Common myeloid progenitor, CD34-positive (primary cell): ENCODE data around the gene TCP11.

Source experiments
- CTCF ChIA-PET: fragments of 350-600 bp; sonication (Branson Sonifier 250); formaldehyde crosslinking; loops from one replicate; lab custom pipeline; 2021; ENCODE audit warnings: antibody characterized with exemption; lab: Charles Lee
- POLR2A ChIA-PET: fragments of 350-600 bp; sonication (Branson Sonifier 250); formaldehyde crosslinking; loops from one replicate; lab custom pipeline; 2021; ENCODE audit warnings: antibody characterized with exemption; lab: Charles Lee
- DNase-seq, 3 donors: peaks; one replicate each; pipeline versions ENCODE4 v3.0.0 to v3.0.0-alpha.2; 2013
- H3K27ac ChIP-seq, 2 experiments: 1 replicate in 1 of 2; 2 replicates in 1 of 2; pipeline ENCODE4 v1.7.0; 2013; ENCODE audit warnings: inconsistent platforms in 2 of 2, low read length in 2 of 2, mild to moderate bottlenecking in 2 of 2, low read depth in 1 of 2, moderate library complexity in 1 of 2; ENCODE audit not compliant: severe bottlenecking in 2 of 2, insufficient read depth in 1 of 2, poor library complexity in 1 of 2
- H3K27me3 ChIP-seq, 5 experiments: replicated peaks in 2 of 5; 1 replicate in 3 of 5; 2 replicates in 2 of 5; pipeline versions ENCODE4 v1.6.1 to v1.7.0; 2013; ENCODE audit warnings: low read length in 4 of 5, mild to moderate bottlenecking in 2 of 5, moderate library complexity in 2 of 5, inconsistent platforms in 1 of 5; ENCODE audit not compliant: insufficient read depth in 5 of 5, control insufficient read depth in 4 of 5
- H3K36me3 ChIP-seq, 4 experiments: 1 replicate in 2 of 4; 2 replicates in 2 of 4; pipeline versions ENCODE4 v1.6.1 to v1.7.0; 2013; ENCODE audit warnings: low read length in 3 of 4, control low read depth in 1 of 4, mild to moderate bottlenecking in 1 of 4; ENCODE audit not compliant: control insufficient read depth in 4 of 4, insufficient read depth in 4 of 4
- H3K4me1 ChIP-seq, 4 experiments: 1 replicate in 3 of 4; 2 replicates in 1 of 4; pipeline versions ENCODE4 v1.6.1 to v1.7.1; 2013; ENCODE audit warnings: low read length in 3 of 4, mild to moderate bottlenecking in 3 of 4, control low read depth in 1 of 4, inconsistent platforms in 1 of 4, moderate library complexity in 1 of 4; ENCODE audit not compliant: control insufficient read depth in 4 of 4, insufficient read depth in 4 of 4; ENCODE audit errors: control extremely low read depth in 1 of 4
- H3K4me3 ChIP-seq, 7 experiments: 1 replicate in 4 of 7; 2 replicates in 3 of 7; pipeline versions ENCODE4 v1.5.1 to v1.7.0; 2013; ENCODE audit warnings: mild to moderate bottlenecking in 7 of 7, low read length in 6 of 7, moderate library complexity in 6 of 7, inconsistent platforms in 2 of 7, low read depth in 2 of 7, control low read depth in 1 of 7; ENCODE audit not compliant: insufficient read depth in 4 of 7, control insufficient read depth in 1 of 7; ENCODE audit errors: extremely low read depth in 1 of 7
- H3K9me3 ChIP-seq, 5 experiments: 1 replicate in 4 of 5; 2 replicates in 1 of 5; pipeline versions ENCODE4 v1.6.1 to v1.7.1; 2013; ENCODE audit warnings: low read length in 4 of 5, mild to moderate bottlenecking in 2 of 5, inconsistent platforms in 1 of 5, low read depth in 1 of 5, moderate library complexity in 1 of 5; ENCODE audit not compliant: control insufficient read depth in 4 of 5, insufficient read depth in 2 of 5; ENCODE audit errors: control extremely low read depth in 1 of 5
- WGBS: methylation state at CpG from one replicate; pipeline ENCODE4 v1.1.5; 2013; ENCODE audit not compliant: insufficient coverage; 5-methylcytosine and 5-hydroxymethylcytosine counted together

Gene TCP11

GRCh38 chr6:35088281-35089215, 52.6 kb downstream of the TCP11 start:
- H3K27ac ChIP-seq = no peak overlapping the region
- H3K9me3 ChIP-seq = peaks cover 0 to 2% (median 0%) of the 10 kb centered on the region in 5 experiments
- no peak for DNase-seq
- CTCF ChIA-PET = no interaction called here
- WGBS = 89% methylated on average over 22 of the region's 24 CpGs
- H3K36me3 ChIP-seq = peaks cover 12 to 57% (median 36%) of the 10 kb centered on the region in 4 experiments
- H3K4me1 ChIP-seq = peaks cover 0 to 12% (median 9%) of the 10 kb centered on the region in 4 experiments
- H3K27me3 ChIP-seq = no peaks in the 10 kb centered on the region
- POLR2A ChIA-PET = interaction anchor here (0.5 kb wide), 1 partner anchor 16 kb away, joined by 4 read pairs; no protein-coding TSS in a partner anchor
- H3K4me3 ChIP-seq = no peak overlapping the region

- H3K27me3 ChIP-seq = no peaks in the 10 kb centered on the region
- no peak overlapping the region for H3K4me3 ChIP-seq
- peaks cover 16 to 66% (median 41%) of the 10 kb centered on the region in 4 experiments for H3K36me3 ChIP-seq
- POLR2A ChIA-PET = no interaction called here
- H3K9me3 ChIP-seq = peaks cover 0 to 2% (median 0%) of the 10 kb centered on the region in 5 experiments
- DNase-seq = no peak
- CTCF ChIA-PET = no interaction called here
- H3K4me1 ChIP-seq = peaks cover 0 to 12% (median 9%) of the 10 kb centered on the region in 4 experiments
- H3K27ac ChIP-seq = no peak overlapping the region
- 99% methylated on average over 19 of the region's 22 CpGs for WGBS
Measured at GRCh38 chr6:35087361-35088280, 53.5 kb downstream of the TCP11 start.

- DNase-seq = no peak
- Histone ChIP-seq H3K9me3 (peaks cover 0 to 2% (median 0%) of the 10 kb centered on the region in 5 experiments), H3K4me1 (peaks cover 0 to 18% (median 15%) of the 10 kb centered on the region in 4 experiments), H3K27me3 (no peaks in the 10 kb centered on the region), H3K36me3 (peaks cover 16 to 72% (median 46%) of the 10 kb centered on the region in 4 experiments), H3K4me3 (no peak overlapping the region), H3K27ac (no peak overlapping the region)
- POLR2A ChIA-PET = no interaction called here
- WGBS = 96% methylated on average over 8 of the region's 12 CpGs
- CTCF ChIA-PET = no interaction called here
Measured at GRCh38 chr6:35086636-35087360, 54.3 kb downstream of the TCP11 start.

GRCh38 chr6:35086282-35086632, 54.9 kb downstream of the TCP11 start:
- H3K9me3 ChIP-seq = peaks cover 0 to 2% (median 0%) of the 10 kb centered on the region in 5 experiments
- DNase-seq = no peak
- no peaks in the 10 kb centered on the region for H3K27me3 ChIP-seq
- H3K4me1 ChIP-seq = peaks cover 0 to 24% (median 21%) of the 10 kb centered on the region in 4 experiments
- WGBS = 98% methylated on average over 9 of the region's 10 CpGs
- ChIA-PET POLR2A (no interaction called here), CTCF (no interaction called here)
- no peak overlapping the region for H3K4me3 ChIP-seq
- no peak overlapping the region for H3K27ac ChIP-seq
- H3K36me3 ChIP-seq = peaks cover 16 to 70% (median 47%) of the 10 kb centered on the region in 4 experiments

GRCh38 chr6:35085359-35086281, 55.5 kb downstream of the TCP11 start:
- ChIA-PET POLR2A (interaction anchor here (0.6 kb wide), 1 partner anchor 99 kb away, joined by 3 read pairs; no protein-coding TSS in a partner anchor), CTCF (no interaction called here)
- H3K27ac ChIP-seq = no peak overlapping the region
- no peak for DNase-seq
- H3K36me3 ChIP-seq = peaks cover 16 to 72% (median 50%) of the 10 kb centered on the region in 4 experiments
- H3K9me3 ChIP-seq = peaks cover 0 to 2% (median 0%) of the 10 kb centered on the region in 5 experiments
- H3K4me1 ChIP-seq = peaks cover 0 to 30% (median 27%) of the 10 kb centered on the region in 4 experiments
- WGBS = 98% methylated on average over 28 of the region's 30 CpGs
- no peak overlapping the region for H3K4me3 ChIP-seq
- H3K27me3 ChIP-seq = no peaks in the 10 kb centered on the region
